Endothelial cell of umbilical vein (primary cell): ENCODE measurements around the gene MLANA. TPM values are rescaled to one million over a fixed set of nuclear protein-coding genes. Genes with fewer than 3 reads are reported as not detected.

Source experiments
- BruUV-seq: library from RNA; stranded (reverse); fragments of 400-500 nt; replicated peaks from 2 replicates; lab custom pipeline; 2021; lab: Mats Ljungman, UMichigan
- CTCF ChIA-PET: fragments of 300-600, 350-600 bp; sonication (Branson Sonifier 250); formaldehyde crosslinking; loops from one replicate; lab custom pipeline; 2021; ENCODE audit warnings: antibody characterized with exemption, inconsistent platforms; lab: Charles Lee
- POLR2A ChIA-PET: fragments of 300-600, 350-600 bp; sonication (Branson Sonifier 250); formaldehyde crosslinking; loops from one replicate; lab custom pipeline; 2021; ENCODE audit warnings: antibody characterized with exemption, inconsistent platforms; lab: Charles Lee
- DNase-seq: peaks from one replicate; pipeline ENCODE4 v3.0.0-alpha.2; 2011; ENCODE audit warnings: low read depth, low spot score
- FAIRE-seq: peaks from 2 replicates; lab custom pipeline; 2011; peaks lifted over from hg19 to GRCh38; lab: Jason Lieb, UNC
- H2AFZ ChIP-seq: 2 replicates; pipeline ENCODE4 v1.6.0; 2012; ENCODE audit warnings: low read depth, low read length, control low read depth, inconsistent platforms
- H3K27ac ChIP-seq: 2 replicates; pipeline ENCODE4 v1.5.1; 2011; ENCODE audit warnings: low read depth, mild to moderate bottlenecking, control low read depth, low read length, moderate library complexity; ENCODE audit not compliant: insufficient read depth
- H3K27me3 ChIP-seq, 2 experiments: 2 replicates each; pipeline versions ENCODE4 v1.6.0 to v1.6.1; 2011; ENCODE audit warnings: low read length in 2 of 2, mixed read lengths in 1 of 2; ENCODE audit not compliant: control insufficient read depth in 2 of 2, insufficient read depth in 2 of 2
- H3K36me3 ChIP-seq, 2 experiments: 2 replicates in 1 of 2; 3 replicates in 1 of 2; pipeline ENCODE4 v1.5.1; 2011; ENCODE audit warnings: low read length in 2 of 2, mild to moderate bottlenecking in 1 of 2, moderate library complexity in 1 of 2; ENCODE audit not compliant: control insufficient read depth in 2 of 2, insufficient read depth in 2 of 2; ENCODE audit errors: extremely low read depth in 1 of 2
- H3K4me1 ChIP-seq: 3 replicates; pipeline ENCODE4 v1.5.1; 2011; ENCODE audit warnings: mild to moderate bottlenecking, low read length; ENCODE audit not compliant: control insufficient read depth, insufficient read depth; ENCODE audit errors: extremely low read depth
- H3K4me2 ChIP-seq: 2 replicates; pipeline ENCODE4 v1.6.1; 2011; ENCODE audit warnings: low read length, control low read depth, mixed read lengths; ENCODE audit not compliant: insufficient read depth
- H3K4me3 ChIP-seq, 3 experiments: fragments of 200-600 bp in 1 of 3; sonication (generic), shearing (Covaris generic) in 1 of 3; replicated peaks in 1 of 3; 2 replicates each; pipeline ENCODE4 v1.5.1; 2011 to 2016; ENCODE audit warnings: control low read depth in 3 of 3, low read length in 3 of 3, mild to moderate bottlenecking in 2 of 3, inconsistent platforms in 1 of 3, low read depth in 1 of 3, moderate library complexity in 1 of 3; ENCODE audit not compliant: insufficient read depth in 1 of 3
- H3K79me2 ChIP-seq: 2 replicates; pipeline ENCODE4 v1.6.0; 2012; ENCODE audit warnings: low read length, inconsistent platforms; ENCODE audit not compliant: control insufficient read depth, insufficient read depth
- H3K9ac ChIP-seq: replicated peaks from 2 replicates; pipeline ENCODE3; 2011; ENCODE audit warnings: low read length, control low read depth; ENCODE audit not compliant: insufficient read depth; ENCODE audit errors: extremely low read depth
- H3K9me1 ChIP-seq: replicated peaks from 3 replicates; pipeline ENCODE4 v1.6.0; 2011; ENCODE audit warnings: mild to moderate bottlenecking, low read length; ENCODE audit not compliant: control insufficient read depth, insufficient read depth; ENCODE audit errors: extremely low read depth
- H3K9me3 ChIP-seq: replicated peaks from 2 replicates; pipeline ENCODE4 v1.5.1; 2012; ENCODE audit warnings: low read length, inconsistent platforms; ENCODE audit not compliant: control insufficient read depth, insufficient read depth
- H4K20me1 ChIP-seq: replicated peaks from 2 replicates; pipeline ENCODE3; 2011; ENCODE audit warnings: mild to moderate bottlenecking, low read length; ENCODE audit not compliant: control insufficient read depth, insufficient read depth; ENCODE audit errors: extremely low read depth
- EZH2 ChIP-seq: IDR thresholded peaks from 2 replicates; pipeline ENCODE4 v1.6.1; 2012; ENCODE audit warnings: borderline replicate concordance, low read depth, mild to moderate bottlenecking, moderate library complexity, low read length, inconsistent platforms; ENCODE audit not compliant: severe bottlenecking
- FOS ChIP-seq: IDR thresholded peaks from 2 replicates; pipeline ENCODE4 v1.6.1; 2011; ENCODE audit warnings: mild to moderate bottlenecking, low read length, moderate library complexity, borderline replicate concordance; ENCODE audit not compliant: insufficient read depth
- GATA2 ChIP-seq: IDR thresholded peaks from 2 replicates; pipeline ENCODE4 v1.7.0; 2011; ENCODE audit warnings: low read depth, mild to moderate bottlenecking, moderate library complexity, mixed read lengths, low read length; ENCODE audit not compliant: insufficient read length, insufficient read depth
- JUN ChIP-seq: IDR thresholded peaks from 2 replicates; pipeline ENCODE4 v1.6.1; 2011; ENCODE audit warnings: borderline replicate concordance, low read depth; ENCODE audit not compliant: insufficient read length, insufficient read depth
- MAX ChIP-seq: IDR thresholded peaks from 2 replicates; pipeline ENCODE4 v1.6.1; 2011; ENCODE audit not compliant: insufficient read depth, insufficient read length
- MYC ChIP-seq: IDR thresholded peaks from one replicate; pipeline ENCODE4 v1.6.1; 2011; ENCODE audit warnings: mild to moderate bottlenecking, low read depth, low read length
- POLR2A ChIP-seq: IDR thresholded peaks from 2 replicates; pipeline ENCODE4 v1.6.1; 2012; ENCODE audit warnings: low read depth, mild to moderate bottlenecking, control low read depth, low read length
- POLR2AphosphoS5 ChIP-seq: IDR thresholded peaks from 2 replicates; pipeline ENCODE4 v1.6.1; 2012; ENCODE audit warnings: low read depth, mild to moderate bottlenecking, control low read depth, low read length, moderate library complexity; ENCODE audit not compliant: insufficient read depth
- dilution Hi-C: fragments of 300-500 bp; cut with MboI; formaldehyde crosslinking; loops from one replicate; pipeline ENCODE4 v1.15.0; 2019; ENCODE audit warnings: low sequenced_read_pairs; ENCODE audit not compliant: extremely low pct_ligation_motif_present
- intact Hi-C: fragments of 100-400 bp; cut with micrococcal nuclease; formaldehyde crosslinking; loops from one replicate; pipeline ENCODE4 v1.10.0; 2022
- polyA plus RNA-seq, 4 experiments: library from polyadenylated mRNA; depleted of rRNA in 3 of 4; stranded (reverse) in 3 of 4; unstranded in 1 of 4; fragments of >200 nt; gene quantifications; 2 replicates each; pipeline versions ENCODE4 v1.2.1 to v1.2.3, GENCODE V29; 2011 to 2012; ENCODE audit warnings: missing spikeins in 1 of 4
- total RNA-seq: library from RNA; stranded (reverse); gene quantifications from 2 replicates; pipeline ENCODE4 v1.2.3, GENCODE V29; 2021
- TF ChIP-seq, protein P1 (sequence below), 2 donors: IDR thresholded peaks; 1 replicate in 1 of 2; 2 replicates in 1 of 2; pipeline ENCODE4 v1.5.1; 2011; ENCODE audit warnings: low read length in 2 of 2, mild to moderate bottlenecking in 2 of 2, moderate library complexity in 2 of 2, control low read depth in 1 of 2, inconsistent platforms in 1 of 2, low read depth in 1 of 2; ENCODE audit not compliant: insufficient read depth in 1 of 2; ENCODE audit errors: extremely low read depth in 1 of 2

The MLANA gene
- total and polyA plus RNA-seq, 2 donors (not counting 3 experiments of a cell fraction or from before 2014, with no cell fraction given): not detected

DNA sequence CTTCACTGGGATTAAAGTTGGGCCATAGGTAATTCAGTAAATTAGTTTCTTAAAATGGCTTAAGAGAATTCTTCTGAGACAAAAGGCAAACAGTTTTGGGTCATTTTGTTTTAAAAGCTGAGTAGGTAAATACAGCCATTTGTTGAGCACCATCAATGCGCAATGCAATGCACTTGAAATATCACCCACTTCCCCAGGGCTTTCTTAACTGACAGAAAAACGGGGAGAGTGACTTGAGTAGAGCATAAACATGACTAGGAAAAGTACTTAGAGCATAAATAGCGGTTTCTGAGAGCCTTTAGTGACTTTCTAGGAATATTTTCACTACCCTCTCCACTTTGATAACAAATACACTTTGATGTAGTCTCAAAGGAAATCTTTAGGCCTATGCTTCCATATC, 27.2 kb downstream of the MLANA start:
- peaks cover 5 to 12% of the 10 kb centered on the region in 2 experiments for H3K36me3 ChIP-seq
- H3K79me2 ChIP-seq: no peaks in the 10 kb centered on the region
- no peaks in the 10 kb centered on the region for H3K9me3 ChIP-seq
- H3K4me3 ChIP-seq: no peak overlapping the region
- ChIA-PET POLR2A (no interaction called here), CTCF (interaction anchor here (0.7 to 1.4 kb wide), 5 partner anchors 32 to 388 kb away, joined by 3 to 4 read pairs (median 3); no protein-coding TSS in a partner anchor)
- no peak overlapping the region for H3K9ac ChIP-seq
- no peak overlapping the region for H2AFZ ChIP-seq
- no peaks in the 10 kb centered on the region for H4K20me1 ChIP-seq
- no TSS peak for BruUV-seq
- DNase-seq (no peak), FAIRE-seq (no peak)
- no peaks in the 10 kb centered on the region for H3K9me1 ChIP-seq
- dilution Hi-C loops (no loop called here), intact Hi-C loops (no loop called here)
- TF ChIP-seq POLR2AphosphoS5: no peak
- TF ChIP-seq JUN: no peak
- no peak for TF ChIP-seq GATA2
- TF ChIP-seq EZH2: no peak
- TF ChIP-seq MAX: no peak
- TF ChIP-seq MYC: no peak
- no peak for TF ChIP-seq POLR2A
- TF ChIP-seq FOS: no peak
- TF ChIP-seq, protein P1, sequence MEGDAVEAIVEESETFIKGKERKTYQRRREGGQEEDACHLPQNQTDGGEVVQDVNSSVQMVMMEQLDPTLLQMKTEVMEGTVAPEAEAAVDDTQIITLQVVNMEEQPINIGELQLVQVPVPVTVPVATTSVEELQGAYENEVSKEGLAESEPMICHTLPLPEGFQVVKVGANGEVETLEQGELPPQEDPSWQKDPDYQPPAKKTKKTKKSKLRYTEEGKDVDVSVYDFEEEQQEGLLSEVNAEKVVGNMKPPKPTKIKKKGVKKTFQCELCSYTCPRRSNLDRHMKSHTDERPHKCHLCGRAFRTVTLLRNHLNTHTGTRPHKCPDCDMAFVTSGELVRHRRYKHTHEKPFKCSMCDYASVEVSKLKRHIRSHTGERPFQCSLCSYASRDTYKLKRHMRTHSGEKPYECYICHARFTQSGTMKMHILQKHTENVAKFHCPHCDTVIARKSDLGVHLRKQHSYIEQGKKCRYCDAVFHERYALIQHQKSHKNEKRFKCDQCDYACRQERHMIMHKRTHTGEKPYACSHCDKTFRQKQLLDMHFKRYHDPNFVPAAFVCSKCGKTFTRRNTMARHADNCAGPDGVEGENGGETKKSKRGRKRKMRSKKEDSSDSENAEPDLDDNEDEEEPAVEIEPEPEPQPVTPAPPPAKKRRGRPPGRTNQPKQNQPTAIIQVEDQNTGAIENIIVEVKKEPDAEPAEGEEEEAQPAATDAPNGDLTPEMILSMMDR (IDR thresholded peaks at IDR 0.05; ENCODE audit: extremely low read depth in 1 of 2, insufficient read depth in 1 of 2, low read depth in 1 of 2, low read length in 2 of 2): no peak
- no peak overlapping the region for H3K4me2 ChIP-seq
- H3K4me1 ChIP-seq: no peaks in the 10 kb centered on the region
- no peaks in the 10 kb centered on the region for H3K27me3 ChIP-seq
- H3K27ac ChIP-seq: no peak overlapping the region
